ENCODE results near the gene PRDM16. TPM values are rescaled to one million over a fixed set of nuclear protein-coding genes. Genes with fewer than 3 reads are reported as not detected.

PRDM16 gene
- total and polyA plus RNA-seq, 2 experiments from 2014 or later, result 0.14 to 0.16 TPM

- TF ChIP-seq ZNF462 (CRISPR knock-in tag; IDR thresholded peaks at IDR 0.05) (no peak), CTCF (conservative IDR thresholded peaks at IDR 0.05; ENCODE audit: low read depth in 2 of 2) (no peak), POLR2AphosphoS5 (IDR thresholded peaks at IDR 0.05; ENCODE audit: low read depth) (no peak)
Measured at GRCh38 chr1:3360646-3361257, 291.7 kb downstream of the PRDM16 start (continued).

GRCh38 chr1:3363023-3363422, 294.0 kb downstream of the PRDM16 start:
- no peak overlapping the region for H3K27ac ChIP-seq (ENCODE audit: low read depth)
- no peak overlapping the region for H3K4me2 ChIP-seq
- H3K36me3 ChIP-seq (ENCODE audit: insufficient read depth), result no peaks in the 10 kb centered on the region
- Mint-ChIP-seq H3K9me3 (no peaks in the 10 kb centered on the region), H3K4me3 (no peak overlapping the region), H3K36me3 (ENCODE audit: low read depth) (no peaks in the 10 kb centered on the region), H3K27me3 (ENCODE audit: insufficient read depth, low read depth, poor library complexity) (peaks cover 7% of the 10 kb centered on the region), H3K27ac (no peak overlapping the region), H3K4me1 (peaks cover 2% of the 10 kb centered on the region; the same call in 2 of the 3 replicates)
- DNase-seq (ENCODE audit: low spot score), result no peak
- no peaks in the 10 kb centered on the region for H4K20me1 ChIP-seq (replicated peaks; ENCODE audit: insufficient read depth)
- no peaks in the 10 kb centered on the region for H3K79me2 ChIP-seq (replicated peaks; ENCODE audit: insufficient read depth)
- H3K4me3 ChIP-seq, result no peak overlapping the region
- no peak overlapping the region for H2AFZ ChIP-seq
- H3K9me2 ChIP-seq (ENCODE audit: insufficient read depth), result no peaks in the 10 kb centered on the region
- H3K4me1 ChIP-seq (ENCODE audit: insufficient read depth), result no peaks in the 10 kb centered on the region
- H3F3A ChIP-seq (replicated peaks; ENCODE audit: low read depth), result no peaks in the 10 kb centered on the region
- peak; percentile 14; the same call in 1 of the 3 replicates for ATAC-seq
- H3K27me3 ChIP-seq (ENCODE audit: insufficient read depth), result no peaks in the 10 kb centered on the region
- TF ChIP-seq NANOG (IDR thresholded peaks at IDR 0.05; ENCODE audit: borderline replicate concordance) (no peak), POLR2AphosphoS5 (IDR thresholded peaks at IDR 0.05; ENCODE audit: low read depth) (no peak), ZNF331 (CRISPR knock-in tag; IDR thresholded peaks at IDR 0.05; ENCODE audit: low read depth) (no peak), STAT1 (IDR thresholded peaks at IDR 0.05; ENCODE audit: unreplicated experiment) (no peak), EZH2phosphoT487 (IDR thresholded peaks at IDR 0.05; ENCODE audit: unreplicated experiment) (no peak), EZH2 (IDR thresholded peaks at IDR 0.05; ENCODE audit: low read depth, unreplicated experiment) (no peak), CREB1 (CRISPR knock-in tag; IDR thresholded peaks at IDR 0.05; ENCODE audit: low read depth) (no peak)

Data from GM23338 (cell line).